CD8-positive, alpha-beta memory T cell (primary cell): ENCODE measurements around the gene PSEN1. TPM values are rescaled to one million over a fixed set of nuclear protein-coding genes. Genes with fewer than 3 reads are reported as not detected.

Experiments used
- CTCF ChIA-PET: fragments of 350-600 bp; sonication (Branson Sonifier 250); formaldehyde crosslinking; loops from one replicate; lab custom pipeline; 2021; ENCODE audit warnings: antibody characterized with exemption; lab: Charles Lee
- POLR2A ChIA-PET: fragments of 350-600 bp; sonication (Branson Sonifier 250); formaldehyde crosslinking; loops from one replicate; lab custom pipeline; 2021; ENCODE audit warnings: antibody characterized with exemption; lab: Charles Lee
- DNase-seq, 5 donors: peaks; one replicate each; pipeline versions ENCODE4 v3.0.0 to v3.0.0-alpha.2; 2020 to 2022; ENCODE audit warnings: mixed read lengths in 1 of 5
- H3K27ac ChIP-seq: one replicate; pipeline ENCODE4 v1.7.0; 2013; ENCODE audit warnings: low read depth, mild to moderate bottlenecking, low read length, moderate library complexity
- H3K27me3 ChIP-seq: 2 replicates; pipeline ENCODE4 v1.7.0; 2013; ENCODE audit warnings: low read length, mild to moderate bottlenecking; ENCODE audit not compliant: insufficient read depth, poor library complexity, severe bottlenecking
- H3K36me3 ChIP-seq: 2 replicates; pipeline ENCODE4 v1.7.0; 2013; ENCODE audit warnings: mild to moderate bottlenecking, low read length, moderate library complexity; ENCODE audit not compliant: insufficient read depth
- H3K4me1 ChIP-seq: 2 replicates; pipeline ENCODE4 v1.7.0; 2013; ENCODE audit warnings: mild to moderate bottlenecking, low read length, moderate library complexity; ENCODE audit not compliant: insufficient read depth
- H3K4me3 ChIP-seq: 2 replicates; pipeline ENCODE4 v1.7.0; 2013; ENCODE audit warnings: mild to moderate bottlenecking, low read length
- H3K9me3 ChIP-seq: 2 replicates; pipeline ENCODE4 v1.7.0; 2013; ENCODE audit warnings: mild to moderate bottlenecking, low read length
- H3K27ac Mint-ChIP-seq, 8 donors: one replicate each; pipeline ENCODE4 v1.8.0; 2020 to 2021; ENCODE audit warnings: mixed read lengths in 8 of 8, mild to moderate bottlenecking in 6 of 8, inconsistent platforms in 3 of 8, moderate library complexity in 3 of 8
- H3K27me3 Mint-ChIP-seq, 2 donors: one replicate each; pipeline ENCODE4 v1.8.0; 2020 to 2021; ENCODE audit warnings: mixed read lengths in 2 of 2, mild to moderate bottlenecking in 1 of 2, moderate library complexity in 1 of 2
- H3K36me3 Mint-ChIP-seq, 3 donors: one replicate each; pipeline ENCODE4 v1.8.0; 2020 to 2021; ENCODE audit warnings: mixed read lengths in 3 of 3, inconsistent platforms in 1 of 3, mild to moderate bottlenecking in 1 of 3
- H3K4me1 Mint-ChIP-seq, 3 donors: one replicate each; pipeline ENCODE4 v1.8.0; 2020 to 2021; ENCODE audit warnings: mixed read lengths in 3 of 3, inconsistent platforms in 1 of 3, mild to moderate bottlenecking in 1 of 3
- H3K4me3 Mint-ChIP-seq, 7 donors: one replicate each; pipeline ENCODE4 v1.8.0; 2020 to 2021; ENCODE audit warnings: mixed read lengths in 7 of 7, mild to moderate bottlenecking in 6 of 7, moderate library complexity in 4 of 7, inconsistent platforms in 2 of 7
- H3K9me3 Mint-ChIP-seq, 5 donors: one replicate each; pipeline ENCODE4 v1.8.0; 2020 to 2022; ENCODE audit warnings: mixed read lengths in 5 of 5, mild to moderate bottlenecking in 3 of 5, moderate library complexity in 2 of 5, inconsistent platforms in 1 of 5
- polyA plus RNA-seq: library from polyadenylated mRNA; unstranded; fragments of 300-500 nt; fragmentation: Illumina TruSeq; gene quantifications from one replicate; pipeline ENCODE4 v1.2.3, GENCODE V29; 2021
- total RNA-seq, 2 experiments: library from RNA; stranded (reverse); gene quantifications; one replicate each; pipeline ENCODE4 v1.2.3, GENCODE V29; 2021

The PSEN1 gene
- total and polyA plus RNA-seq, 3 experiments from 2014 or later: 29.2 to 34.2 (median 31.7) TPM

- H3K4me3 Mint-ChIP-seq: no peak overlapping the region
- no peaks in the 10 kb centered on the region for H3K9me3 Mint-ChIP-seq
- H3K4me1 ChIP-seq: no peaks in the 10 kb centered on the region
- peaks cover 32% of the 10 kb centered on the region for H3K27me3 ChIP-seq
- peaks cover 0 to 17% (median 3%) of the 10 kb centered on the region in 3 donors for H3K36me3 Mint-ChIP-seq
- no peaks in the 10 kb centered on the region for H3K36me3 ChIP-seq
- ChIA-PET CTCF (interaction anchor here (2.0 kb wide), 1 partner anchor 240 kb away, joined by 5 read pairs; no protein-coding TSS in a partner anchor), POLR2A (no interaction called here)
- peaks cover 5 to 9% (median 7%) of the 10 kb centered on the region in 3 donors for H3K4me1 Mint-ChIP-seq
- no peak overlapping the region for H3K4me3 ChIP-seq
- no peak overlapping the region for H3K27ac ChIP-seq
- no peaks in the 10 kb centered on the region for H3K9me3 ChIP-seq
- no peak for DNase-seq
- H3K27ac Mint-ChIP-seq: no peak overlapping the region
- peaks cover 34 to 38% of the 10 kb centered on the region in 2 donors for H3K27me3 Mint-ChIP-seq
These were observed 95.9 kb downstream of the PSEN1 start for GRCh38 chr14:73231981-73232851.

GRCh38 chr14:73232984-73233383 is 96.7 kb downstream of the PSEN1 start:
- no peak for DNase-seq
- no peaks in the 10 kb centered on the region for H3K9me3 ChIP-seq
- POLR2A ChIA-PET: no interaction called here
- CTCF ChIA-PET: interaction anchor here (2.0 kb wide), 1 partner anchor 240 kb away, joined by 5 read pairs; no protein-coding TSS in a partner anchor
- no peak overlapping the region for H3K4me3 ChIP-seq
- Mint-ChIP-seq H3K9me3 (no peaks in the 10 kb centered on the region), H3K27me3 (peaks cover 34 to 39% of the 10 kb centered on the region in 2 donors), H3K4me1 (peaks cover 5 to 10% (median 7%) of the 10 kb centered on the region in 3 donors), H3K4me3 (no peak overlapping the region), H3K27ac (no peak overlapping the region), H3K36me3 (peaks cover 0 to 13% (median 3%) of the 10 kb centered on the region in 3 donors)
- peaks cover 32% of the 10 kb centered on the region for H3K27me3 ChIP-seq
- no peak overlapping the region for H3K27ac ChIP-seq
- H3K36me3 ChIP-seq: no peaks in the 10 kb centered on the region
- no peaks in the 10 kb centered on the region for H3K4me1 ChIP-seq

- POLR2A ChIA-PET: no interaction called here
- no peak overlapping the region for H3K4me3 ChIP-seq
- H3K27ac Mint-ChIP-seq: no peak overlapping the region
- no peak for DNase-seq
- peaks cover 0 to 8% (median 2%) of the 10 kb centered on the region in 3 donors for H3K36me3 Mint-ChIP-seq
- no peak overlapping the region for H3K27ac ChIP-seq
- CTCF ChIA-PET: no interaction called here
- peaks cover 8 to 15% (median 9%) of the 10 kb centered on the region in 3 donors for H3K4me1 Mint-ChIP-seq
- peaks cover 37% of the 10 kb centered on the region for H3K27me3 ChIP-seq
- no peaks in the 10 kb centered on the region for H3K4me1 ChIP-seq
- H3K9me3 ChIP-seq: no peaks in the 10 kb centered on the region
- no peak overlapping the region for H3K4me3 Mint-ChIP-seq
- peaks cover 36 to 42% of the 10 kb centered on the region in 2 donors for H3K27me3 Mint-ChIP-seq
- no peaks in the 10 kb centered on the region for H3K9me3 Mint-ChIP-seq
- no peaks in the 10 kb centered on the region for H3K36me3 ChIP-seq
These were observed 97.3 kb downstream of the PSEN1 start for GRCh38 chr14:73233564-73233963.

- no peak for DNase-seq
- Histone ChIP-seq H3K27me3 (peaks cover 41% of the 10 kb centered on the region), H3K4me3 (no peak overlapping the region), H3K4me1 (no peaks in the 10 kb centered on the region), H3K27ac (no peak overlapping the region), H3K9me3 (no peaks in the 10 kb centered on the region), H3K36me3 (no peaks in the 10 kb centered on the region)
- peaks cover 0 to 4% (median 2%) of the 10 kb centered on the region in 3 donors for H3K36me3 Mint-ChIP-seq
- no peak overlapping the region for H3K27ac Mint-ChIP-seq
- ChIA-PET CTCF (no interaction called here), POLR2A (no interaction called here)
- H3K4me3 Mint-ChIP-seq: no peak overlapping the region
- peaks cover 40 to 47% of the 10 kb centered on the region in 2 donors for H3K27me3 Mint-ChIP-seq
- H3K9me3 Mint-ChIP-seq: no peaks in the 10 kb centered on the region
- peaks cover 8 to 15% (median 11%) of the 10 kb centered on the region in 3 donors for H3K4me1 Mint-ChIP-seq
These were observed 97.7 kb downstream of the PSEN1 start for GRCh38 chr14:73234029-73234428.

- no peaks in the 10 kb centered on the region for H3K9me3 ChIP-seq
- Mint-ChIP-seq H3K4me1 (peaks cover 8 to 15% (median 11%) of the 10 kb centered on the region in 3 donors), H3K9me3 (no peaks in the 10 kb centered on the region), H3K36me3 (no peaks in the 10 kb centered on the region), H3K27ac (no peak overlapping the region), H3K4me3 (no peak overlapping the region), H3K27me3 (peaks cover 40 to 52% of the 10 kb centered on the region in 2 donors)
- no peak overlapping the region for H3K4me3 ChIP-seq
- H3K27ac ChIP-seq: no peak overlapping the region
- H3K27me3 ChIP-seq: peaks cover 45% of the 10 kb centered on the region
- CTCF ChIA-PET: no interaction called here
- no peaks in the 10 kb centered on the region for H3K36me3 ChIP-seq
- no peak for DNase-seq
- POLR2A ChIA-PET: no interaction called here
- H3K4me1 ChIP-seq: no peaks in the 10 kb centered on the region
These were observed 98.5 kb downstream of the PSEN1 start for GRCh38 chr14:73234586-73235394.

- no peak for DNase-seq
- peaks cover 45% of the 10 kb centered on the region for H3K27me3 ChIP-seq
- CTCF ChIA-PET: no interaction called here
These were observed 99.3 kb downstream of the PSEN1 start for GRCh38 chr14:73235531-73236155.

GRCh38 chr14:73236157-73236556 is 99.8 kb downstream of the PSEN1 start:
- H3K36me3 ChIP-seq: no peaks in the 10 kb centered on the region
- H3K9me3 Mint-ChIP-seq: no peaks in the 10 kb centered on the region
- peak overlapping the region in 5 of 7 donors; percentile 19 to 65 (median 26) for H3K4me3 Mint-ChIP-seq
- H3K4me3 ChIP-seq: no peak overlapping the region
- no peaks in the 10 kb centered on the region for H3K36me3 Mint-ChIP-seq
- H3K27ac Mint-ChIP-seq: peak overlapping the region in 1 of 8 donors; percentile 1
- H3K4me1 Mint-ChIP-seq: peaks cover 8 to 15% (median 11%) of the 10 kb centered on the region in 3 donors
- no peaks in the 10 kb centered on the region for H3K4me1 ChIP-seq
- POLR2A ChIA-PET: no interaction called here
- H3K9me3 ChIP-seq: no peaks in the 10 kb centered on the region
- CTCF ChIA-PET: no interaction called here
- DNase-seq: no peak
- H3K27ac ChIP-seq: no peak overlapping the region
- H3K27me3 ChIP-seq: peaks cover 48% of the 10 kb centered on the region
- H3K27me3 Mint-ChIP-seq: peaks cover 51 to 65% of the 10 kb centered on the region in 2 donors

More at GRCh38 chr14:73235531-73236155, 99.3 kb downstream of the PSEN1 start:
- Mint-ChIP-seq H3K27ac (peak overlapping the region in 1 of 8 donors; percentile 1), H3K9me3 (no peaks in the 10 kb centered on the region), H3K36me3 (no peaks in the 10 kb centered on the region), H3K4me1 (peaks cover 8 to 15% (median 11%) of the 10 kb centered on the region in 3 donors), H3K4me3 (peak overlapping the region in 2 of 7 donors; percentile 19 to 26), H3K27me3 (peaks cover 46 to 60% of the 10 kb centered on the region in 2 donors)
- POLR2A ChIA-PET: interaction anchor here (0.5 kb wide), 1 partner anchor 13 kb away, joined by 4 read pairs; no protein-coding TSS in a partner anchor
- Histone ChIP-seq H3K36me3 (no peaks in the 10 kb centered on the region), H3K4me3 (no peak overlapping the region), H3K4me1 (no peaks in the 10 kb centered on the region), H3K27ac (no peak overlapping the region), H3K9me3 (no peaks in the 10 kb centered on the region)
